OCI-LY7 (cell line): ENCODE measurements around the gene KRT3. TPM values are rescaled to one million over a fixed set of nuclear protein-coding genes. Genes with fewer than 3 reads are reported as not detected.

Experiments
- BruUV-seq: library from RNA; stranded (reverse); fragments of 400-500 nt; replicated peaks from 2 replicates; lab custom pipeline; 2021; lab: Mats Ljungman, UMichigan
- CTCF ChIA-PET: fragments of 300-600 bp; sonication (Branson Sonifier 250); formaldehyde crosslinking; loops from one replicate; lab custom pipeline; 2022; ENCODE audit warnings: antibody characterized with exemption; ENCODE audit not compliant: unreplicated experiment; lab: Charles Lee
- POLR2A ChIA-PET: fragments of 300-600 bp; sonication (Branson Sonifier 250); formaldehyde crosslinking; loops from one replicate; lab custom pipeline; 2022; ENCODE audit warnings: antibody characterized with exemption; lab: Charles Lee
- DNase-seq: peaks from one replicate; pipeline ENCODE4 v3.0.0-alpha.2; 2015; ENCODE audit warnings: low spot score
- H2AFZ ChIP-seq: fragments of 200-600 bp; sonication (generic), shearing (Covaris generic); 2 replicates; pipeline ENCODE4 v1.6.1; 2014; ENCODE audit warnings: mild to moderate bottlenecking, antibody characterized with exemption, low read length, moderate library complexity
- H3K27ac ChIP-seq: fragments of 200-600 bp; sonication (generic); 2 replicates; pipeline ENCODE4 v1.5.1; 2014; ENCODE audit warnings: mixed run types, low read depth, mild to moderate bottlenecking, moderate library complexity, low read length, inconsistent platforms; ENCODE audit not compliant: poor library complexity, severe bottlenecking
- H3K36me3 ChIP-seq: fragments of 200-600 bp; sonication (generic); 2 replicates; pipeline ENCODE4 v1.6.1; 2014; ENCODE audit warnings: mild to moderate bottlenecking, antibody characterized with exemption, low read length, moderate library complexity, mixed read lengths; ENCODE audit not compliant: insufficient read depth
- H3K4me1 ChIP-seq: fragments of 200-600 bp; sonication (generic); 2 replicates; pipeline ENCODE4 v1.5.1; 2014; ENCODE audit warnings: mild to moderate bottlenecking, low read length; ENCODE audit not compliant: insufficient read depth, poor library complexity, severe bottlenecking
- H3K4me2 ChIP-seq: fragments of 200-600 bp; sonication (generic); 2 replicates; pipeline ENCODE4 v1.6.1; 2014; ENCODE audit warnings: mild to moderate bottlenecking, low read length
- H3K4me3 ChIP-seq: fragments of 200-600 bp; sonication (generic); 2 replicates; pipeline ENCODE4 v1.5.1; 2014; ENCODE audit warnings: mild to moderate bottlenecking, low read depth, low read length; ENCODE audit not compliant: poor library complexity, severe bottlenecking
- H3K79me2 ChIP-seq: fragments of 200-600 bp; sonication (generic); 2 replicates; pipeline ENCODE4 v1.6.1; 2016; ENCODE audit warnings: low read depth, mild to moderate bottlenecking, low read length, moderate library complexity, mixed read lengths; ENCODE audit not compliant: insufficient read depth
- H3K9me2 ChIP-seq: fragments of 200-600 bp; sonication (generic); 2 replicates; pipeline ENCODE4 v1.6.1; 2016; ENCODE audit warnings: mild to moderate bottlenecking, low read length, mixed read lengths; ENCODE audit not compliant: insufficient read depth
- H3K9me3 ChIP-seq: fragments of 200-600 bp; sonication (generic); 2 replicates; pipeline ENCODE4 v1.6.1; 2014; ENCODE audit warnings: mild to moderate bottlenecking, mixed run types, low read length, mixed read lengths
- H4K20me1 ChIP-seq: fragments of 200-600 bp; sonication (generic); 2 replicates; pipeline ENCODE4 v1.6.1; 2014; ENCODE audit warnings: mild to moderate bottlenecking, antibody characterized with exemption, low read length, moderate library complexity, mixed read lengths; ENCODE audit not compliant: insufficient read depth
- CTCF ChIP-seq: fragments of 200-600 bp; sonication (generic); conservative IDR thresholded peaks from 2 replicates; pipeline ENCODE4 v1.5.1; 2014; ENCODE audit warnings: mild to moderate bottlenecking, antibody characterized with exemption, low read length, moderate library complexity, mixed read lengths
- EZH2phosphoT487 ChIP-seq: fragments of 200-600 bp; sonication (generic); IDR thresholded peaks from 2 replicates; pipeline ENCODE4 v1.6.1; 2018; ENCODE audit warnings: low read depth, borderline replicate concordance, mild to moderate bottlenecking, mixed run types, antibody characterized with exemption, low read length, moderate library complexity, mixed read lengths
- intact Hi-C: fragments of 100-400 bp; cut with micrococcal nuclease; formaldehyde crosslinking; loops from one replicate; pipeline ENCODE4 v1.10.0; 2022; ENCODE audit not compliant: unreplicated experiment
- total RNA-seq, 2 experiments: library from RNA; depleted of rRNA in 1 of 2; stranded (reverse); fragments of >200 nt in 1 of 2; shearing (Covaris generic) in 1 of 2; gene quantifications; 2 replicates each; pipeline ENCODE4 v1.2.3, GENCODE V29; 2014 to 2022

KRT3 gene
- total RNA-seq, 2 experiments from 2014 or later = not detected

- H3K4me2 ChIP-seq = no peak overlapping the region
- intact Hi-C loops = no loop called here
- ChIA-PET POLR2A (no interaction called here), CTCF (no interaction called here)
- H4K20me1 ChIP-seq = no peaks in the 10 kb centered on the region
- no peak overlapping the region for H2AFZ ChIP-seq
- no peaks in the 10 kb centered on the region for H3K9me2 ChIP-seq
- no peak for DNase-seq
- H3K79me2 ChIP-seq = no peaks in the 10 kb centered on the region
- no peak for TF ChIP-seq EZH2phosphoT487
- no peak for TF ChIP-seq CTCF
- H3K4me1 ChIP-seq = no peaks in the 10 kb centered on the region
- no peak overlapping the region for H3K4me3 ChIP-seq
- H3K9me3 ChIP-seq = no peaks in the 10 kb centered on the region
- no TSS peak for BruUV-seq
- no peak overlapping the region for H3K27ac ChIP-seq
- H3K36me3 ChIP-seq = no peaks in the 10 kb centered on the region
These were observed 17.4 kb upstream of the KRT3 start for GRCh38 chr12:52813203-52813819.

- no TSS peak for BruUV-seq
- ChIA-PET POLR2A (no interaction called here), CTCF (no interaction called here)
- Histone ChIP-seq H3K9me3 (no peaks in the 10 kb centered on the region), H3K4me1 (no peaks in the 10 kb centered on the region), H3K79me2 (no peaks in the 10 kb centered on the region), H3K4me2 (no peak overlapping the region), H3K4me3 (no peak overlapping the region), H3K27ac (no peak overlapping the region), H3K9me2 (no peaks in the 10 kb centered on the region), H3K36me3 (no peaks in the 10 kb centered on the region), H2AFZ (no peak overlapping the region), H4K20me1 (no peaks in the 10 kb centered on the region)
- TF ChIP-seq EZH2phosphoT487 (no peak), CTCF (no peak)
- intact Hi-C loops = no loop called here
- no peak for DNase-seq
These were observed 16.8 kb upstream of the KRT3 start for GRCh38 chr12:52812749-52813148.

- Histone ChIP-seq H2AFZ (no peak overlapping the region), H3K9me3 (no peaks in the 10 kb centered on the region), H3K4me3 (no peak overlapping the region), H3K79me2 (no peaks in the 10 kb centered on the region), H4K20me1 (no peaks in the 10 kb centered on the region), H3K4me2 (no peak overlapping the region), H3K9me2 (no peaks in the 10 kb centered on the region), H3K36me3 (no peaks in the 10 kb centered on the region), H3K27ac (no peak overlapping the region), H3K4me1 (no peaks in the 10 kb centered on the region)
- no TSS peak for BruUV-seq
- intact Hi-C loops = no loop called here
- no peak for TF ChIP-seq CTCF
- TF ChIP-seq EZH2phosphoT487 = no peak
- POLR2A ChIA-PET = no interaction called here
- no peak for DNase-seq
- CTCF ChIA-PET = no interaction called here
These were observed 16.1 kb upstream of the KRT3 start for GRCh38 chr12:52812073-52812400.
